ENCODE results near the gene FRMD1. TPM values are rescaled to one million over a fixed set of nuclear protein-coding genes. Genes with fewer than 3 reads are reported as not detected.

Gene FRMD1
- not detected in 2 replicates for total RNA-seq (2014; rRNA removed; shearing (Covaris generic))

DNA sequence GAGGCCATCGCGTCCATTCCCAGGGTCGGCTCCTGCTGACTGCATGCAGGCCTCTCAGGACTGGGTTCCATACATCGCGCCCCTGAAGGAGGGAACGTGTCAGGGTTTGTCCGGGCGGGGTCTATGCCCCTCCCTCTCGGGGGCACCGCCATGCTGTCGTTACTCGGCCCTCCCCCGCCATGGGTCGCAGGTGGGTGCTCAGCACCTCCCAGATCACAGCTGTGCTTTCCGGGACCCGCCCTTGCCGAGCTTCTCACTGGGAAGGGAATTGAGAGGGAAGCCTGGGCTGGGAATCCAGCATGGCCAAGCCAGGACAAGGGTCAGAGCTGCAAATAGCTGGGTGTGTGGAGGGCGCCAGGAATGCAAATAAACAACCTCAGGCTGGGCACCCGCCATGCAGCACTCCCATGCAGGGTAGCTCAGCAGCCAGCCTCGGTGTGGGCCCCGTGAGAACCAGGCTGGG is at the start of gene FRMD1:
Gene FRMD1, minus strand, starts transcription at position 270 of the 463 bp plus-strand sequence. Its CDS starts 118 bp downstream, at position 152.
- no peaks in the 10 kb centered on the region for H3K36me3 ChIP-seq
- no peak within 1 kb of the TSS for H3K4me3 ChIP-seq
- H3K4me1 ChIP-seq (replicated peaks) = peaks cover 4% of the 10 kb centered on the region; the same call in 1 of the 2 replicates
- no peaks in the 10 kb centered on the region for H3K27me3 ChIP-seq (replicated peaks)
- DNase-seq (ENCODE audit: low read depth in 1 of 2, low spot score in 2 of 2) = no peak
- no peak within 1 kb of the TSS for H3K27ac ChIP-seq
- no peaks in the 10 kb centered on the region for H3K9me3 ChIP-seq (replicated peaks)

- Histone ChIP-seq H3K4me1 (replicated peaks) (no peaks in the 10 kb centered on the region), H3K9me3 (replicated peaks) (no peaks in the 10 kb centered on the region), H3K27me3 (replicated peaks) (peaks cover 2% of the 10 kb centered on the region; the same call in 1 of the 2 replicates), H3K4me3 (no peak overlapping the region), H3K36me3 (no peaks in the 10 kb centered on the region), H3K27ac (no peak overlapping the region)
- DNase-seq (ENCODE audit: low read depth in 1 of 2, low spot score in 2 of 2) = peak in 1 of 2 experiments; percentile 36
These were observed 49.1 kb upstream of the FRMD1 start for GRCh38 chr6:168128006-168128630.

- Histone ChIP-seq H3K9me3 (replicated peaks) (no peaks in the 10 kb centered on the region), H3K27ac (no peak overlapping the region)
- peak in 1 of 2 experiments; percentile 14 for DNase-seq (ENCODE audit: low read depth in 1 of 2, low spot score in 2 of 2)
These were observed 48.4 kb upstream of the FRMD1 start for GRCh38 chr6:168127384-168127868.

DNA sequence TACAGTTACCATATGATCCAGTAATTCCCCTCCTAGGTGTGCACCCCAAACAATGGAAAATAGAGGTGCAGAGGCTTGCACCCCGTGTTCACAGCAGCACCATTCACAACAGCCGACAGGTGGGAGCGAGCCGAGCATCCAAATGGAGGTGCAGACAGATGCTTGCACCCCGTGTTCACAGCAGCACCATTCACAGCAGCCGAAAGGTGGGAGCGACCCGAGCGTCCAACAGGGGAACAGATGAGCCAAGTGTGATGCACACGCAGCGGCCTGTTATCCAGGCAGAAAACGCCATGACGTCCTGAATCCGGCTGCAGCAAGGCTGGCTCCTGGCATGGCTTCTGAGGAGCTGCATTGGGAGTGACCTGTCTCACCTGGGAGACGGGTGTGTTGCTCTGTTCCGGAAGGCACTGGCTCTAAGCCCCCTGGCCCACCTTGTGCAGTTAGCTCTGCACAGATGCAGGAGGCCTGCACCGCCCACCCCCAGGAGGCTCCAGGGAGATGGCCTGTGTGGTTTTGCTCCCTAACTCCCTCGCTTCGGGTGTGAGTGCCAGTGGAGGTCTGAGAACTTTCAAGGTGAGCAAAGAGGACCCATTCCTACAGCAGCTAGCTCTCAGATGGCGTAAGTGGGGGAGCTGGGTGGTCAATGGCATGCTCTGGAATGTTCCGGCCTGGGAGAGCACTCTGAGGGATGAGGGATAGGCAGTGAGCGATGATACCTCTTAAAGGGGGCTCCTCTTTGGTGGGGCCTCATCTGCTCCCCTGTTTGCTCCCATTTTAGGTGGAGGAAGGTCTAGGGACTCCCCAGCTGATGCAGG is 47.8 kb upstream of the FRMD1 start:
- no peaks in the 10 kb centered on the region for H3K9me3 ChIP-seq (replicated peaks)
- H3K36me3 ChIP-seq = no peaks in the 10 kb centered on the region
- no peak overlapping the region for H3K4me3 ChIP-seq
- peak in 1 of 2 experiments; percentile 32 for DNase-seq (ENCODE audit: low read depth in 1 of 2, low spot score in 2 of 2)
- no peaks in the 10 kb centered on the region for H3K4me1 ChIP-seq (replicated peaks)
- no peaks in the 10 kb centered on the region for H3K27me3 ChIP-seq (replicated peaks)
- no peak overlapping the region for H3K27ac ChIP-seq

More at GRCh38 chr6:168127384-168127868, 48.4 kb upstream of the FRMD1 start:
- Histone ChIP-seq H3K4me1 (replicated peaks) (no peaks in the 10 kb centered on the region), H3K27me3 (replicated peaks) (0 out of 2 replicates have a peak, but pooled peaks cover 2% of the 10 kb centered on the region), H3K36me3 (no peaks in the 10 kb centered on the region), H3K4me3 (no peak overlapping the region)

DNA sequence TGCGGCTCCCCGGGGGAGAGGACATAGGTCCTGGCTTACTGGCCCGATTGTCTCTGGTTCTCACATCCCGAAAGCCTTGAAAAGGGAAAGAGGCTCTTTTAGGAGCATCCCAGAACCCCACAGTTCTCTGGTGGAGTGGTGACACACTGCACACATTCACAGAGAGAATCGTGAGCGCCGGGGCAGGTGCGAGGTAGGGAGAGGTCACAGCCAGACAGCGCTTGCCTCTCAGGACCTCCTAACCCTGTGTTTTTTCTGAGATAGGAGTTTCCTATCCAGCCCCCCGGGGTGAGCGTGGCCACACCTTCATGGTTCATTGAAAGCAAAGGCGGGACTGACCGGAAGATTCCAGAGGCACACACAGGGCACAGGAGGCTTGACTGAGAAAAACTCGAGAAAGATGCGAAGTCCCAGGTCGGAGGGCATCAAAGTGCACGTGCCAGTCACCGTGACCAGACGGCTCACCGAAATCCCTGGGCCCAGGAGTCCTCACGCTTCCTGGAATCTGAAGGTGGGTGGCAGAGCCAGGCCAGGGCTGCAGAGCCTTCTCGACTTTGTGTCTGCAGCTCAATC is 46.5 kb upstream of the FRMD1 start:
- H3K4me1 ChIP-seq (replicated peaks) = no peaks in the 10 kb centered on the region
- H3K4me3 ChIP-seq = no peak overlapping the region
- no peaks in the 10 kb centered on the region for H3K9me3 ChIP-seq (replicated peaks)
- peak in 1 of 2 experiments; percentile 34 for DNase-seq (ENCODE audit: low read depth in 1 of 2, low spot score in 2 of 2)
- no peak overlapping the region for H3K27ac ChIP-seq
- H3K27me3 ChIP-seq (replicated peaks) = no peaks in the 10 kb centered on the region
- no peaks in the 10 kb centered on the region for H3K36me3 ChIP-seq

DNA sequence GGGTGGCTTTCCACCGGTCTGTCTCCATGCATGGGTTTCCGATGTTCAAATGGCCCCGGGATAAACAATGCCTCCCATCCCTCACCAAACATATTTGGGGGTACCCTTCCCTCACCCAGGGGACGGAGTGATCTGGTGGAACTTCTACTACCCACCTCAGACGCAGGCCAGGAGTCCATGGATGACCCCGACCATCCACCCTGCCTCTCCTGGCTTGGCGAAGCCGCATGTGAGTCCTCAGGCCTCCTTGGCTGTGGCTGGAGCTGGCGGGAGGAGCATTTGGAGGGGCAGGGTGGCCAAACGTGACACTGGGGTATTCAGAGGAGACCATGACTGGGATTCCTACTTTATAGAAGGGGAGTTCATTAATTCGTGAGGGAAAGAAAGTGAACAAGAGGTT is 45.9 kb upstream of the FRMD1 start:
- H3K27ac ChIP-seq = no peak overlapping the region
- H3K36me3 ChIP-seq = no peaks in the 10 kb centered on the region
- no peak overlapping the region for H3K4me3 ChIP-seq
- no peaks in the 10 kb centered on the region for H3K9me3 ChIP-seq (replicated peaks)
- DNase-seq (ENCODE audit: low read depth in 1 of 2, low spot score in 2 of 2) = peak in 1 of 2 experiments; percentile 38
- H3K27me3 ChIP-seq (replicated peaks) = no peaks in the 10 kb centered on the region
- H3K4me1 ChIP-seq (replicated peaks) = no peaks in the 10 kb centered on the region

DNA sequence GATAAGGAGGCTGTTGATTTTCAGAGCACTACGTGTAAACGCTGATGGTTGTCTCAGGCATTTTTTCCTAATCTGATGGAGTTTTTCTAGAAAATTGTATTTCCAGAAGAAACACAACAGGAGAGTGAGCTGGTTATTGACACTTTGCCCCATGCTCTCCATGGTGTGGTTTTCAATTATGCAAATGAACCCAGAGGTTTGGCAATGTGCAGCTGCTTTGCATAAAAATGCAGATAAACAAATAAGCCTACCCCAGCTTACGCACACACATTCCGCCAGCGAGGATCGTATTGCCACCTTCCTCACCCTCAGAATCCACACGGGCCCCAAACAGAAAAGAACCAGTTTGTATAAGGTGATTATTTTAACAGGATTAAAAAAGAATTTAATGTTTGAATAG is 45.1 kb upstream of the FRMD1 start:
- DNase-seq (ENCODE audit: low read depth in 1 of 2, low spot score in 2 of 2) = no peak
- Histone ChIP-seq H3K27me3 (replicated peaks) (no peaks in the 10 kb centered on the region), H3K27ac (no peak overlapping the region), H3K4me1 (replicated peaks) (no peaks in the 10 kb centered on the region), H3K4me3 (no peak overlapping the region), H3K9me3 (replicated peaks) (0 out of 2 replicates have a peak, but pooled peaks cover 4% of the 10 kb centered on the region), H3K36me3 (no peaks in the 10 kb centered on the region)

GRCh38 chr6:168123165-168123911 is 44.3 kb upstream of the FRMD1 start:
- Histone ChIP-seq H3K4me3 (no peak overlapping the region), H3K27me3 (replicated peaks) (no peaks in the 10 kb centered on the region), H3K36me3 (no peaks in the 10 kb centered on the region), H3K9me3 (replicated peaks) (0 out of 2 replicates have a peak, but pooled peaks cover 4% of the 10 kb centered on the region), H3K4me1 (replicated peaks) (no peaks in the 10 kb centered on the region), H3K27ac (no peak overlapping the region)
- peak in 1 of 2 experiments; percentile 26 for DNase-seq (ENCODE audit: low read depth in 1 of 2, low spot score in 2 of 2)

- Histone ChIP-seq H3K27me3 (replicated peaks) (no peaks in the 10 kb centered on the region), H3K27ac (no peak overlapping the region), H3K4me1 (replicated peaks) (no peaks in the 10 kb centered on the region), H3K4me3 (no peak overlapping the region), H3K36me3 (no peaks in the 10 kb centered on the region), H3K9me3 (replicated peaks) (0 out of 2 replicates have a peak, but pooled peaks cover 4% of the 10 kb centered on the region)
- no peak for DNase-seq (ENCODE audit: low read depth in 1 of 2, low spot score in 2 of 2)
These were observed 43.5 kb upstream of the FRMD1 start for GRCh38 chr6:168122521-168122920.

DNA sequence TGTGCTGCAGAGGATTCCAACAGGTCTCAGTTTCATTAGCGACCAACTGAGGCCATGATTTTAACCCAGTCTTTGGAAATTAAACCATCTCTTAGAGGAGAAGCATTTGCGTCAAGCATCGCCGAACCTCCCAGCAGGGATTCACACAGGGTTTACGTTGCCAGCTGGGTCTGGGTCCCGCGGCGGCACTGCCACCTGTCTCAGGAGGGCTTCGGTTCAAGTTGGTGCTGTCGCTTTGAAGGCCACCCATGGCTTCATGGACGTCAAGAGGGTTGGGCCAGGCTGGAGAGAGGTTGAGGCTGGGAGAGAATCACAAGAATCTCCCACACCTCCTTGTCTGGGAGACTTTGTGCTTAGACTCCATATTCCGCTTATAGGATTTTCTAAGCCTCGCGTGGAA is 43.0 kb upstream of the FRMD1 start:
- H3K9me3 ChIP-seq (replicated peaks) = 0 out of 2 replicates have a peak, but pooled peaks cover 4% of the 10 kb centered on the region
- no peak overlapping the region for H3K4me3 ChIP-seq
- no peaks in the 10 kb centered on the region for H3K4me1 ChIP-seq (replicated peaks)
- no peak overlapping the region for H3K27ac ChIP-seq
- H3K27me3 ChIP-seq (replicated peaks) = no peaks in the 10 kb centered on the region
- DNase-seq (ENCODE audit: low read depth in 1 of 2, low spot score in 2 of 2) = peak in 1 of 2 experiments; percentile 32
- no peaks in the 10 kb centered on the region for H3K36me3 ChIP-seq

GRCh38 chr6:168121303-168121665 is 42.3 kb upstream of the FRMD1 start:
- DNase-seq (ENCODE audit: low read depth in 1 of 2, low spot score in 2 of 2) = peak in 1 of 2 experiments; percentile 33
- Histone ChIP-seq H3K36me3 (no peaks in the 10 kb centered on the region), H3K27ac (no peak overlapping the region), H3K4me3 (no peak overlapping the region), H3K27me3 (replicated peaks) (no peaks in the 10 kb centered on the region), H3K9me3 (replicated peaks) (0 out of 2 replicates have a peak, but pooled peaks cover 4% of the 10 kb centered on the region), H3K4me1 (replicated peaks) (no peaks in the 10 kb centered on the region)

- no peaks in the 10 kb centered on the region for H3K4me1 ChIP-seq (replicated peaks)
- no peak overlapping the region for H3K4me3 ChIP-seq
- peak in 1 of 2 experiments; percentile 30 for DNase-seq (ENCODE audit: low read depth in 1 of 2, low spot score in 2 of 2)
- no peak overlapping the region for H3K27ac ChIP-seq
- 0 out of 2 replicates have a peak, but pooled peaks cover 4% of the 10 kb centered on the region for H3K9me3 ChIP-seq (replicated peaks)
- H3K27me3 ChIP-seq (replicated peaks) = no peaks in the 10 kb centered on the region
- H3K36me3 ChIP-seq = no peaks in the 10 kb centered on the region
These were observed 41.6 kb upstream of the FRMD1 start for GRCh38 chr6:168120390-168121302.
